Smooth muscle cell (in vitro differentiated cells): ENCODE measurements around the gene CREB3L2. TPM values are rescaled to one million over a fixed set of nuclear protein-coding genes. Genes with fewer than 3 reads are reported as not detected.

Experiments used
- DNase-seq: peaks from one replicate; lab custom pipeline; 2025; ENCODE audit not compliant: unreplicated experiment; lab: John Stamatoyannopoulos, UW
- H2AFZ ChIP-seq: fragments of 200-600 bp; sonication (generic); 2 replicates; pipeline ENCODE4 v1.6.0; 2016; ENCODE audit warnings: antibody characterized with exemption, low read depth, mild to moderate bottlenecking
- H3F3A ChIP-seq: fragments of 200-600 bp; sonication (generic); 2 replicates; pipeline ENCODE4 v1.6.0; 2017; ENCODE audit warnings: antibody characterized with exemption, low read depth
- H3K27ac ChIP-seq: fragments of 200-600 bp; sonication (generic); 2 replicates; pipeline ENCODE4 v1.5.1; 2016; ENCODE audit warnings: low read depth, mild to moderate bottlenecking
- H3K27me3 ChIP-seq: fragments of 200-600 bp; sonication (generic); 2 replicates; pipeline ENCODE4 v1.6.1; 2016; ENCODE audit warnings: low read depth, mild to moderate bottlenecking
- H3K36me3 ChIP-seq: fragments of 200-600 bp; sonication (generic); 2 replicates; pipeline ENCODE4 v1.5.1; 2016; ENCODE audit warnings: low read depth
- H3K4me1 ChIP-seq: fragments of 200-600 bp; sonication (generic); 2 replicates; pipeline ENCODE4 v1.5.1; 2016; ENCODE audit warnings: low read depth
- H3K4me2 ChIP-seq: fragments of 200-600 bp; sonication (generic); 2 replicates; pipeline ENCODE4 v1.6.0; 2016; ENCODE audit warnings: mild to moderate bottlenecking
- H3K4me3 ChIP-seq: fragments of 200-600 bp; sonication (generic); 2 replicates; pipeline ENCODE4 v1.5.1; 2016; ENCODE audit warnings: mild to moderate bottlenecking
- H3K79me2 ChIP-seq: fragments of 200-600 bp; sonication (generic); 2 replicates; pipeline ENCODE4 v1.6.0; 2016; ENCODE audit warnings: low read depth, mild to moderate bottlenecking
- H3K9ac ChIP-seq: fragments of 200-600 bp; sonication (generic); 2 replicates; pipeline ENCODE4 v1.6.0; 2016; ENCODE audit warnings: low read depth
- H3K9me3 ChIP-seq: fragments of 200-600 bp; sonication (generic); replicated peaks from 2 replicates; pipeline ENCODE4 v1.5.1; 2016; ENCODE audit warnings: low read depth
- H4K20me1 ChIP-seq: fragments of 200-600 bp; sonication (generic); 2 replicates; pipeline ENCODE4 v1.6.0; 2016; ENCODE audit warnings: low read depth
- CTCF ChIP-seq: fragments of 200-600 bp; sonication (generic); IDR thresholded peaks from 2 replicates; pipeline ENCODE4 v1.5.1; 2017; ENCODE audit warnings: borderline replicate concordance, mild to moderate bottlenecking, antibody characterized with exemption; ENCODE audit not compliant: insufficient read depth, poor library complexity, severe bottlenecking
- WGBS: methylation state at CpG from one replicate; pipeline ENCODE4 v1.1.7; 2016; ENCODE audit warnings: low lambda C conversion rate; 5-methylcytosine and 5-hydroxymethylcytosine counted together
- polyA plus RNA-seq: library from polyadenylated mRNA; unstranded; fragments of >200 nt; fragmentation: Nextera tagmentation; extraction: Ambion mirVana; gene quantifications from 2 replicates; pipeline ENCODE4 v1.2.1, GENCODE V29; 2016
- total RNA-seq: library from RNA; depleted of rRNA; stranded (reverse); fragments of >200 nt; gene quantifications from 2 replicates; pipeline ENCODE4 v1.2.3, GENCODE V29; 2014

Gene CREB3L2
- total and polyA plus RNA-seq, 2 experiments from 2014 or later = 27.4 to 69.1 TPM

DNA sequence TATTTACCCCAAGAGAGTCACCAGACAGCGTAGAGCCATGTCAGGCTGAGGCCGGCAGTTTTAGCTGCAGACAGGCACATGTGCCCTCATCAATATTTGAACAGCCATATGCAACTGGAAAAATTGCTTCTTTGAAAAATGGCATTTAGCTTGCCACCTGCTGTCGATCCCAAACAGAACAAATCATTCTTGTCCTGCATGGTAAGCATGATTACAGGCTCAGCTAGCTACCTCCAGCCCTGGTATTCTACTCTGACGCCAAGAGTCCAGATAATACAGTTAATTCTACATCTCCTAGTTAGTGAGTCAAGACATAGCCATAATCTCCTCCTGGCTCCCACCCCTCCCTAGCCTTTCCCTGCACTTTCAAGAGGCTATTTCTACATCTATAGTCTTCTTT lies 7.7 kb downstream of the CREB3L2 start:
- 71% methylated on average over 4 of the region's 4 CpGs for WGBS
- no peak overlapping the region for H3K9ac ChIP-seq
- peak overlapping the region; percentile 97 for H3K27ac ChIP-seq
- no peak for TF ChIP-seq CTCF
- peaks cover 88% of the 10 kb centered on the region for H4K20me1 ChIP-seq
- H3K36me3 ChIP-seq = no peaks in the 10 kb centered on the region
- DNase-seq = no peak
- peak overlapping the region; percentile 48 for H3K4me2 ChIP-seq
- no peak overlapping the region for H2AFZ ChIP-seq
- no peaks in the 10 kb centered on the region for H3K27me3 ChIP-seq
- H3F3A ChIP-seq = peaks cover 48% of the 10 kb centered on the region
- no peak overlapping the region for H3K4me3 ChIP-seq
- peaks cover 69% of the 10 kb centered on the region for H3K79me2 ChIP-seq
- no peaks in the 10 kb centered on the region for H3K9me3 ChIP-seq
- H3K4me1 ChIP-seq = peaks cover 36% of the 10 kb centered on the region

- WGBS = 88% methylated on average over 6 of the region's 6 CpGs
- no peak for DNase-seq
- Histone ChIP-seq H3K36me3 (no peaks in the 10 kb centered on the region), H4K20me1 (peaks cover 88% of the 10 kb centered on the region), H3K9me3 (no peaks in the 10 kb centered on the region), H3K4me1 (peaks cover 29% of the 10 kb centered on the region), H3K79me2 (peaks cover 69% of the 10 kb centered on the region), H3F3A (peaks cover 48% of the 10 kb centered on the region), H3K27ac (peak overlapping the region; percentile 97), H3K4me2 (peak overlapping the region; percentile 73), H3K4me3 (no peak overlapping the region), H3K27me3 (no peaks in the 10 kb centered on the region), H3K9ac (peak overlapping the region; percentile 50), H2AFZ (no peak overlapping the region)
- TF ChIP-seq CTCF = no peak
Measured at GRCh38 chr7:137993395-137993743, 8.5 kb downstream of the CREB3L2 start.

DNA sequence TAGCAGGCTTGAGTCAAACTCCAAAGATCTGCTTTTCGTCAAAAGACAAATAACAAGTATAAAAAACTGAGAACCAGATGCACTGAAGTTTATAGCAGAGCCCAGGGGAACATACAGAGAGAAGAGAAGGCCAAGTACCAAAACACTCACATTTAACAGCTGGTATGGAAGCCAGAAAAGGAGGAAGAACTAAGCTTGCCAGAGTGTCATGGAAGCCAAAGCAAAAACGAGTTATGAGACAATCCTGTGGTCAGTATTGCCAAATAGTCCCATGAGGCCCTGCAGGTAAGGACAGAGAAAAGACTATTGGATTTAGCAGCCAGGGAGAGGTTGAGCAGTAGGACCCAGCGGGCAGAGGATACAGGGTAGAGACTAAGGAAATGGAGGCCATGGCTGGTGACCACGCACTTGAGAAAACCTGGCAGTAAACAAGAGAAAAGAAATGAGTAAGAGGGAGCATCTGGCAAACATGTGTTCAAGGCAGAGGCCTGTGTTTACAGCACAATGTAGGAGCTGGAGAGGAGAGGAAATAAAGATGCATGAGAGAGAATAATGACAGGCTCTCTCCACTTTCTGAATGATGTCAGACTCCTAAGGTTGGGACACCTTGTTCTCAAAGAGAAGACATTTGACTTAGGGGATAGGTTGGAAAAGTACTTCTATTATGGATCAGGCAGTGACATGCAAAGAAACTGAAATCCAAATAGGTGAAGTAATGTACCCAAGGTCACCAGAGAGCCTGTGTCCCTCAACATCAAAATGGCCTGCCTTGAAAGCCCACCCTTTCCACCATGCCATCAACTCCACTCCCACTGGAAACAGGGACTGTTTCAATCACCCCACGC lies 9.1 kb downstream of the CREB3L2 start:
- Histone ChIP-seq H4K20me1 (peaks cover 88% of the 10 kb centered on the region), H3K79me2 (peaks cover 69% of the 10 kb centered on the region), H2AFZ (no peak overlapping the region), H3K27ac (peak overlapping the region; percentile 97), H3K9me3 (no peaks in the 10 kb centered on the region), H3K4me2 (peak overlapping the region; percentile 73), H3K36me3 (no peaks in the 10 kb centered on the region), H3K4me3 (no peak overlapping the region), H3F3A (peaks cover 48% of the 10 kb centered on the region), H3K27me3 (no peaks in the 10 kb centered on the region), H3K9ac (peak overlapping the region; percentile 79), H3K4me1 (peaks cover 31% of the 10 kb centered on the region)
- 44% methylated on average over 5 of the region's 5 CpGs for WGBS
- no peak for DNase-seq
- no peak for TF ChIP-seq CTCF

GRCh38 chr7:137992104-137992549 lies 9.8 kb downstream of the CREB3L2 start:
- Histone ChIP-seq H3K4me1 (peaks cover 37% of the 10 kb centered on the region), H3K79me2 (peaks cover 69% of the 10 kb centered on the region)

More at GRCh38 chr7:137992104-137992549, 9.8 kb downstream of the CREB3L2 start:
- no peaks in the 10 kb centered on the region for H3K36me3 ChIP-seq
- H2AFZ ChIP-seq = no peak overlapping the region
- no peaks in the 10 kb centered on the region for H3K27me3 ChIP-seq
- 18% methylated on average over 5 of the region's 5 CpGs for WGBS
- peaks cover 88% of the 10 kb centered on the region for H4K20me1 ChIP-seq
- DNase-seq = no peak
- no peak overlapping the region for H3K4me3 ChIP-seq
- no peaks in the 10 kb centered on the region for H3K9me3 ChIP-seq
- peak overlapping the region; percentile 73 for H3K4me2 ChIP-seq
- H3K27ac ChIP-seq = peak overlapping the region; percentile 97
- H3F3A ChIP-seq = peaks cover 51% of the 10 kb centered on the region
- peak overlapping the region; percentile 79 for H3K9ac ChIP-seq
- TF ChIP-seq CTCF = no peak
